Sigmoid colon (tissue), 7 donors: ENCODE measurements around the gene SLC20A1. TPM values are rescaled to one million over a fixed set of nuclear protein-coding genes. Genes with fewer than 3 reads are reported as not detected.

Experiments used
- DNase-seq: peaks from one replicate; pipeline ENCODE4 v3.0.0-alpha.2; 2019
- H3K27ac ChIP-seq, 4 donors: fragments of 200-600 bp; sonication (generic); one replicate each; pipeline ENCODE4 v1.5.1; 2016 to 2019; ENCODE audit warnings: mild to moderate bottlenecking in 1 of 4
- H3K27me3 ChIP-seq, 3 donors: fragments of 200-600 bp; sonication (generic); one replicate each; pipeline ENCODE4 v1.5.1; 2019; ENCODE audit warnings: mild to moderate bottlenecking in 1 of 3
- H3K36me3 ChIP-seq, 4 donors: fragments of 200-600 bp; sonication (generic); one replicate each; pipeline ENCODE4 v1.5.1; 2016 to 2019
- H3K4me1 ChIP-seq, 4 donors: fragments of 200-600 bp; sonication (generic); one replicate each; pipeline ENCODE4 v1.5.1; 2017 to 2019
- H3K4me3 ChIP-seq, 4 donors: fragments of 200-600 bp; sonication (generic); one replicate each; pipeline ENCODE4 v1.5.1; 2017 to 2019; ENCODE audit warnings: mild to moderate bottlenecking in 2 of 4, moderate library complexity in 1 of 4
- H3K9me3 ChIP-seq, 4 donors: fragments of 200-600 bp in 3 of 4; sonication (generic) in 3 of 4; one replicate each; pipeline versions ENCODE4 v1.5.1 to v1.6.1; 2013 to 2019
- CTCF ChIP-seq, 4 experiments: fragments of 450-650 bp in 3 of 4; fragments of 200-600 bp in 1 of 4; IDR thresholded peaks; one replicate each; pipeline ENCODE4 v1.5.1; 2016 to 2019; ENCODE audit warnings: antibody characterized with exemption in 4 of 4, mild to moderate bottlenecking in 3 of 4, moderate library complexity in 2 of 4
- EP300 ChIP-seq, 4 donors: sonication (generic); formaldehyde crosslinking; IDR thresholded peaks; one replicate each; pipeline ENCODE4 v1.6.1; 2017; ENCODE audit warnings: antibody characterized with exemption in 4 of 4
- POLR2A ChIP-seq, 2 donors: fragments of 450-650 bp; IDR thresholded peaks; one replicate each; pipeline ENCODE4 v1.6.1; 2016; ENCODE audit warnings: antibody characterized with exemption in 2 of 2, mild to moderate bottlenecking in 2 of 2, moderate library complexity in 2 of 2
- POLR2AphosphoS5 ChIP-seq, 4 donors: sonication (generic); formaldehyde crosslinking; IDR thresholded peaks; one replicate each; pipeline ENCODE4 v1.6.1; 2017; ENCODE audit warnings: antibody characterized with exemption in 4 of 4
- WGBS, 2 donors: extraction: QIAGEN DNeasy Blood & Tissue Kit; methylation state at CpG; one replicate each; pipeline ENCODE4 v1.1.7; 2013; 5-methylcytosine and 5-hydroxymethylcytosine counted together
- intact Hi-C: fragments of 100-400 bp; cut with DNase I; formaldehyde crosslinking; loops from one replicate; pipeline ENCODE4 v1.15.1; 2023
- polyA plus RNA-seq, 3 donors: library from polyadenylated mRNA; stranded (reverse); fragments of 200-250 nt; gene quantifications; one replicate each; pipeline ENCODE4 v1.2.3, GENCODE V29; 2013
- total RNA-seq, 4 donors: library from RNA; depleted of rRNA; stranded (reverse); fragments of >200 nt; gene quantifications; one replicate each; pipeline ENCODE4 v1.1.0, GENCODE V29; 2016
- donor health status: healthy with polysubstance abuse.
- donor health status: Bipolar disorder and iron deficiency.
- donor health status: healthy.

Gene SLC20A1
- total and polyA plus RNA-seq, 7 donors = 11.4 to 34.9 (median 18.0) TPM

- intact Hi-C loops = no loop called here
- 78 to 94% methylated on average over 3 of the region's 3 CpGs for WGBS, 2 donors
- no peak for TF ChIP-seq POLR2AphosphoS5 (IDR thresholded peaks at IDR 0.05)
- no peak for TF ChIP-seq POLR2A (IDR thresholded peaks at IDR 0.05)
- TF ChIP-seq EP300 (IDR thresholded peaks at IDR 0.05) = no peak
- TF ChIP-seq CTCF (IDR thresholded peaks at IDR 0.05) = no peak
- Histone ChIP-seq H3K9me3 (no peaks in the 10 kb centered on the region), H3K27me3 (no peaks in the 10 kb centered on the region), H3K36me3 (peaks cover 0 to 13% (median 3%) of the 10 kb centered on the region in 4 donors), H3K4me1 (peaks cover 0 to 40% (median 28%) of the 10 kb centered on the region in 4 donors), H3K27ac (peak overlapping the region in 3 of 4 donors; percentile 99 to 100 (median 99)), H3K4me3 (no peak overlapping the region)
- no peak for DNase-seq
These were observed 2.3 kb upstream of the SLC20A1 start for GRCh38 chr2:112643488-112643887.

GRCh38 chr2:112644155-112644932 is 1.4 kb upstream of the SLC20A1 start:
- TF ChIP-seq POLR2AphosphoS5 (IDR thresholded peaks at IDR 0.05) = no peak
- TF ChIP-seq EP300 (IDR thresholded peaks at IDR 0.05) = no peak
- no peak for TF ChIP-seq CTCF (IDR thresholded peaks at IDR 0.05)
- no peak for TF ChIP-seq POLR2A (IDR thresholded peaks at IDR 0.05)
- H3K36me3 ChIP-seq = peaks cover 0 to 21% (median 6%) of the 10 kb centered on the region in 4 donors
- no peaks in the 10 kb centered on the region for H3K27me3 ChIP-seq
- intact Hi-C loops = no loop called here
- DNase-seq = no peak
- H3K9me3 ChIP-seq = no peaks in the 10 kb centered on the region
- 10 to 45% methylated on average over 11 of the region's 11 CpGs for WGBS, 2 donors
- H3K4me3 ChIP-seq = peak overlapping the region; percentile 87 to 99 (median 94)
- H3K4me1 ChIP-seq = peaks cover 0 to 45% (median 32%) of the 10 kb centered on the region in 4 donors
- H3K27ac ChIP-seq = peak overlapping the region; percentile 98 to 100 (median 99)

GRCh38 chr2:112644933-112645309 is 818 bp upstream of the SLC20A1 start:
- Histone ChIP-seq H3K36me3 (peaks cover 0 to 27% (median 6%) of the 10 kb centered on the region in 4 donors), H3K27me3 (no peaks in the 10 kb centered on the region), H3K4me1 (peaks cover 0 to 45% (median 34%) of the 10 kb centered on the region in 4 donors), H3K9me3 (no peaks in the 10 kb centered on the region), H3K27ac (peak overlapping the region; percentile 98 to 100 (median 99)), H3K4me3 (peak overlapping the region; percentile 87 to 99 (median 94))
- DNase-seq = no peak
- intact Hi-C loops = loop anchor here (1.0 to 5.0 kb wide), 4 partner anchors 61 to 748 kb away; partner anchors contain the start of genes CHCHD5, MERTK, ZC3H6 and ZC3H8
- TF ChIP-seq EP300 (IDR thresholded peaks at IDR 0.05) (peak in 1 of 4 donors; percentile 43), POLR2A (IDR thresholded peaks at IDR 0.05) (no peak), CTCF (IDR thresholded peaks at IDR 0.05) (no peak), POLR2AphosphoS5 (IDR thresholded peaks at IDR 0.05) (peak in 1 of 4 donors; percentile 57)
- 1 to 4% methylated on average over 11 of the region's 11 CpGs for WGBS, 2 donors

- WGBS, 2 donors = 0% methylated on average over 69 of the region's 69 CpGs
- peaks cover 0 to 39% (median 6%) of the 10 kb centered on the region in 4 donors for H3K36me3 ChIP-seq
- H3K9me3 ChIP-seq = no peaks in the 10 kb centered on the region
- peak; percentile 72 for DNase-seq
- H3K27ac ChIP-seq = peak overlapping the region; percentile 98 to 100 (median 99)
- TF ChIP-seq POLR2AphosphoS5 (IDR thresholded peaks at IDR 0.05) (no peak), POLR2A (IDR thresholded peaks at IDR 0.05) (no peak), CTCF (IDR thresholded peaks at IDR 0.05) (no peak), EP300 (IDR thresholded peaks at IDR 0.05) (no peak)
- intact Hi-C loops = loop anchor here (5.0 kb wide), 3 partner anchors 369 to 749 kb away; partner anchors contain the start of genes MERTK, ZC3H6 and ZC3H8
- peaks cover 0 to 38% (median 29%) of the 10 kb centered on the region in 4 donors for H3K4me1 ChIP-seq
- H3K27me3 ChIP-seq = no peaks in the 10 kb centered on the region
- H3K4me3 ChIP-seq = peak overlapping the region; percentile 87 to 99 (median 94)
These were observed 472 bp downstream of the SLC20A1 start for GRCh38 chr2:112646102-112646719.
